ENCODE data around the gene TSPEAR. TPM values are rescaled to one million over a fixed set of nuclear protein-coding genes. Genes with fewer than 3 reads are reported as not detected.

TSPEAR gene
- polyA plus RNA-seq, 1 of the 3 experiments (the other 2 are of a cell fraction): 0.08 TPM

GRCh38 chr21:44730951-44731579, 19.7 kb upstream of the TSPEAR start:
- H3K36me3 ChIP-seq (replicated peaks in 1 of 2; ENCODE audit: control insufficient read depth in 1 of 2, insufficient read depth in 2 of 2, low read length in 1 of 2): no peaks in the 10 kb centered on the region
- ChIA-PET POLR2A (no interaction called here), CTCF (interaction anchor here (1.3 kb wide), 1 partner anchor 62 kb away, joined by 5 read pairs; no protein-coding TSS in a partner anchor)
- H3K27me3 ChIP-seq (ENCODE audit: insufficient read depth): peaks cover 38% of the 10 kb centered on the region; the same call in 1 of the 2 replicates
- no peaks in the 10 kb centered on the region for H3F3A ChIP-seq (replicated peaks; ENCODE audit: insufficient read depth)
- H3K79me2 ChIP-seq (ENCODE audit: insufficient read depth): no peaks in the 10 kb centered on the region
- H3K4me2 ChIP-seq: no peak overlapping the region
- no peak for DNase-seq
- WGBS (ENCODE audit: low lambda C conversion rate): 26% methylated on average over 9 of the region's 9 CpGs
- H3K9me3 ChIP-seq: no peaks in the 10 kb centered on the region
- H3K4me3 ChIP-seq (ENCODE audit: low read depth in 2 of 2, low read length in 1 of 2): no peak overlapping the region
- no peak for TF ChIP-seq RCOR1 (IDR thresholded peaks at IDR 0.05; ENCODE audit: low read length)
- TF ChIP-seq SMC3 (IDR thresholded peaks at IDR 0.05; ENCODE audit: low read depth, low read length): no peak
- no peak for TF ChIP-seq USF1 (IDR thresholded peaks at IDR 0.05; ENCODE audit: borderline replicate concordance, low read depth)
- TF ChIP-seq USF2 (IDR thresholded peaks at IDR 0.05; ENCODE audit: borderline replicate concordance, low read depth, low read length): no peak
- no peaks in the 10 kb centered on the region for H3K4me1 ChIP-seq (ENCODE audit: control insufficient read depth in 1 of 2, insufficient read depth in 2 of 2, low read depth in 1 of 2, low read length in 1 of 2)
- no peak overlapping the region for H3K27ac ChIP-seq (ENCODE audit: low read depth in 2 of 2, low read length in 1 of 2)
- H3K9ac ChIP-seq: no peak overlapping the region
- no peaks in the 10 kb centered on the region for H3K9me2 ChIP-seq
- no peaks in the 10 kb centered on the region for H4K20me1 ChIP-seq (ENCODE audit: insufficient read depth)
- no peak overlapping the region for H2AFZ ChIP-seq (ENCODE audit: low read depth)

GRCh38 chr21:44730028-44730395, 18.6 kb upstream of the TSPEAR start:
- WGBS (ENCODE audit: low lambda C conversion rate): 24% methylated on average over 4 of the region's 7 CpGs
- H4K20me1 ChIP-seq (ENCODE audit: insufficient read depth): no peaks in the 10 kb centered on the region
- H3K9me3 ChIP-seq: no peaks in the 10 kb centered on the region
- H3K4me2 ChIP-seq: no peak overlapping the region
- no peaks in the 10 kb centered on the region for H3K36me3 ChIP-seq (replicated peaks in 1 of 2; ENCODE audit: control insufficient read depth in 1 of 2, insufficient read depth in 2 of 2, low read length in 1 of 2)
- no peak overlapping the region for H3K9ac ChIP-seq
- ChIA-PET POLR2A (no interaction called here), CTCF (interaction anchor here (0.6 to 1.3 kb wide), 2 partner anchors 26 to 63 kb away, joined by 3 to 5 read pairs; no protein-coding TSS in a partner anchor)
- no peak for TF ChIP-seq EZH2phosphoT487 (IDR thresholded peaks at IDR 0.05; ENCODE audit: borderline replicate concordance, low read depth)
- no peak for TF ChIP-seq ELF1 (IDR thresholded peaks at IDR 0.05)
- TF ChIP-seq JUND (IDR thresholded peaks at IDR 0.05): no peak
- TF ChIP-seq RCOR1 (IDR thresholded peaks at IDR 0.05; ENCODE audit: low read length): no peak
- no peak for TF ChIP-seq NRF1 (IDR thresholded peaks at IDR 0.05; ENCODE audit: low read depth, low read length)
- no peak for TF ChIP-seq TAF1 (IDR thresholded peaks at IDR 0.05; ENCODE audit: borderline replicate concordance, low read depth, low read length)
- TF ChIP-seq PBX3 (IDR thresholded peaks at IDR 0.05): no peak
- TF ChIP-seq MXI1 (IDR thresholded peaks at IDR 0.05; ENCODE audit: low read depth, low read length): no peak
- H3K27ac ChIP-seq (ENCODE audit: low read depth in 2 of 2, low read length in 1 of 2): no peak overlapping the region
- H3K4me1 ChIP-seq (ENCODE audit: control insufficient read depth in 1 of 2, insufficient read depth in 2 of 2, low read depth in 1 of 2, low read length in 1 of 2): no peaks in the 10 kb centered on the region
- no peaks in the 10 kb centered on the region for H3F3A ChIP-seq (replicated peaks; ENCODE audit: insufficient read depth)
- no peak overlapping the region for H2AFZ ChIP-seq (ENCODE audit: low read depth)
- DNase-seq: no peak
- no peaks in the 10 kb centered on the region for H3K79me2 ChIP-seq (ENCODE audit: insufficient read depth)
- peaks cover 38% of the 10 kb centered on the region; the same call in 1 of the 2 replicates for H3K27me3 ChIP-seq (ENCODE audit: insufficient read depth)
- H3K4me3 ChIP-seq (ENCODE audit: low read depth in 2 of 2, low read length in 1 of 2): no peak overlapping the region
- H3K9me2 ChIP-seq: no peaks in the 10 kb centered on the region

Measured in SK-N-SH (cell line).